GM03348 (cell line): Measurements from ENCODE around the gene RASGRF2.

Experiments used
- DNase-seq: peaks from one replicate; pipeline ENCODE4 v3.0.0; 2012; ENCODE audit warnings: low spot score

The RASGRF2 gene

DNA sequence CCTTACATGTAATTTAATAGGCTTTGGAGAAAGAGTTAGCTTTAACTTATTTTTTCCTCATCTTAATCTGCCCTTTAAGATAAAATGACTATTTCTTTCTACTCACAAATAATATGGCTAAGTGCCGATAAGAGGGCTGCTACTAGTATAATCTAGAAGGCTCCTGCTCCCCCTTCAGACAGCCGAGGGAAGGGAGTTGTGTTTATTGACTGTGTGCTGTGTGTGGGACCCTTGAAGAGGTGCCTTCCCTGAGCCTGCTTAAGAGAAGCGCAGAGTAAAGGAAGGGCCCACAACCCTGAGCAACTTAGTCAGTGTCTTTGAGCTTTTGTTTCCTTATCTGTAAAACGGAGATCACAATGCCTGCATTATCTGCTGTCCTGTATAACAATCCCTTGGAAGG is 244.9 kb downstream of the RASGRF2 start:
- no peak for DNase-seq

GRCh38 chr5:81207009-81207408 is 246.8 kb downstream of the RASGRF2 start:
- peak; percentile 27 for DNase-seq

- DNase-seq = no peak
These were observed 248.7 kb downstream of the RASGRF2 start for GRCh38 chr5:81208904-81209303.

GRCh38 chr5:81209386-81209785 is 249.2 kb downstream of the RASGRF2 start:
- DNase-seq = no peak

DNA sequence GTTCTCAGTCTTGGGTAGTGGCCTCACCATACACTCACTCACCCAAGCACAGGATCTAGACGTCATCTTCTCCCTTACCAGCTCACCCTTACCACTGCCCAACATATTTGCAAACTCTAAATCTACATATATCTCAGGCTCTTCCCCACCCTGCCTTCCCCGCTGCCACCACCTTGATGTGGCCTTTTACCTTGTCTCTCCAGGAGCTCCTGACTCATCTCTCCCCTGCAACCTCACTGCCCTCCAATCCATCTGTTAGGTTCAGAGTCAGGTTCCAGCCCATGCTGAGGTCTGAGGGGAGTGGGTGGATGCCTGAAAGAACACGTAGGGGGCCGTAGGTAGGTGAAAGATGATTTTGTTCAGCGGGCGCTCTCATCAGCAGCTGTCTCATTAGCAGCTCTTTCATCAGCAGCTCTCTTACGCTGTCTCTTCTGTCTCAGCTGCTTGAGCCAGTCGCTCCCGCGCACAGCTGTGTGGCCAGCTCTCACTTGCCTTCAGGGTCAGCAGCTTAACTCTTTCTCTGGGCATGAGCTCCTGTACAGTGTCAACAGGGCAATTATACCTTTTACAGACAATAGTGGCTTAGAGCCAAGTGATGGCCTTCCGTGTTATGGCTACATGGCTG is 249.8 kb downstream of the RASGRF2 start:
- no peak for DNase-seq

DNA sequence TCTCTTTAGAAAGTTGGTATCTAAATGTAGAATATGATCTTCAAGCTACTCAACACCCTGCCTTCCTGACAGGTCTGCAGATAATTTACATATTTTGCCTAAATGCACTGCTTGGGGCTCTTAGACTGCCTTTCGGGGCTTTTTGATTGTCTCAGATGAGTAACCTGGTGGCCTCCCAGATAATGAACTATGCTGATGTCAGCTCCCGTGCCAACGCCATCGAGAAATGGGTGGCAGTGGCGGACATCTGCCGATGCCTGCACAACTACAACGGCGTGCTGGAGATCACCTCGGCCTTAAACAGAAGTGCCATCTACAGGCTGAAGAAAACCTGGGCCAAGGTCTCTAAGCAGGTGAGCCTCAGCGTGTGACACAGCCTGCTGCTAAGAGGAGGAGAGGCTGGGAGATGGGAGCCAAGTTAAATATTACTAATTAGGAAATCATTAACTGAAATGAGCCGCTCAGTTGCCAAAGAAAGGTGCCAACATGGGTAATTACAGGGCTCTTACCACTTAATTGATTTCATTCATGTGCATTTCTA is 252.1 kb downstream of the RASGRF2 start:
- DNase-seq = no peak

DNA sequence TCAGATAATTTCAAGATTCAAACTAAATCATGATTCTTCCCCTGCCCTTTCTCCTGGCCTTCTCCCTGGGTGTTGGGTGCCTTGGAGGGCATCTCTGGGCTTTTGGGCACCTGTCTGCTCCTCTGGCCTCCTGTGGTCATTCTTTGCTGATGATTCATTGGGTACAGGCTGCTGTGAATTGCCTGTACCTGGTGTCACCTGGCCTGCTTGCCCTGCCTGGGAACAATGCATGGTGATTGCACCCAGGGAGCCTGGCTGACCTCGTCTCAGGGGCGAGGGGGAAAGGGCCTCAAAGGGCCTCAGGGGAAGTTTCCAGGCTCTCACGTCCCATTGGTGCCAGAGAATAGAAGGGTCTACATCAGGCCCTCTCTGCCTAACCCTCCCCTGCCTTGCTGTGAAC is 252.9 kb downstream of the RASGRF2 start:
- no peak for DNase-seq

- DNase-seq = no peak
These were observed 254.7 kb downstream of the RASGRF2 start for GRCh38 chr5:81214848-81215247.

DNA sequence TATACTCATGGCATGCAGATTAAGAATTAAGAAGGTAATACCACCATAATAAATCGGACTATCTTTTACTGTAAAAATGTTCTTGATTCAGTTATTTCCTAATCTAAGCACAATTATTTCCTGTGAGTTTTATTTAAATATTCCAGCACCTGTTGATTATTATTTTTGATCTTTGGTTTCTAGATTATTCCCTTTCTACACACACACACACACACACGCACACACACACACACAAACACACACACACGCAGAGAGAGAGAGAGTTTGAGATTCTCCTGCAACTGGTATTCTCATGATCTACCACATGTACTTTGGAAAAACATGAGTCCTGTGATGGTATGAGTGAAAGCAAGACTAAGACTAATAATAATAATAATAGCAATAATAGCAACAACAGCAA is 256.0 kb downstream of the RASGRF2 start:
- no peak for DNase-seq

GRCh38 chr5:81219389-81219788 is 259.2 kb downstream of the RASGRF2 start:
- DNase-seq = no peak

DNA sequence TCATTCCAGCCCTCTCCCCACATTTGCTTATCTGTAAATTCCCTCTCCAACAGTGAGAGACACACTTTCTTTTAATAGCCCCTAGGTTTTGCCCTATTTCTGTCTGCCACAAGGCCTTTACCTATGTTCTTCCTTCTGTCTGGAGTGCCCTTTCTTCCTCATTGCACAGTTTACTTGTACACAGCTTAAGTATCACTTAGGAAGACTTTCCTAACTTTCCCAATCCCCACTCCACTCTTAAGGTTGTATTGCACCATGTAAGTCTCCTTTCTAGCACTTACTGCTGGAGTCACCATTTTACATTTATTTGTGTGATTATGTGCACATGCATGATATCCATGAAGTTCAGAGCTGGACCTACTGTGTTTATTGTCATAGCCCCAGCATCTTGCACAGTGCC is 262.1 kb downstream of the RASGRF2 start:
- no peak for DNase-seq

DNA sequence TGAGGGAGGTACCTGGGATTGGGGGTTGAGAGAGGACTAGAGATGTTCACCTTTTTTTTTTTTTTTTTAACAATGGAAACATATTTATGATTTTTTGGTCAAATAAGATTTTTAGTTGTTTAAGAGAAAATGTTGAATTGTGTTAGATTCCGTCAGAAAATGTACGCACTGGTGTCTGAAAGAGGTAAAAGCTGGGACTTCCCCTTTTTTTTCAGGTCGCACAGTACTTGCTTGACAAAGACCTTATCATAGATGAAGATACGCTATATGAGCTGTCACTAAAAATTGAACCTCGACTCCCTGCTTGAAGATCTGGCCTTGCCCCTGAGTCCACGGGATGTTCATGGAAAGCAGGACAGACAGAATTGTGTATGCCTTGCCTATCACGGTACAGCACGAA is 265.3 kb downstream of the RASGRF2 start:
- no peak for DNase-seq

GRCh38 chr5:81226286-81226685 is 266.1 kb downstream of the RASGRF2 start:
- no peak for DNase-seq

GRCh38 chr5:81226949-81227348 is 266.8 kb downstream of the RASGRF2 start:
- DNase-seq = no peak

- DNase-seq = no peak
These were observed 267.9 kb downstream of the RASGRF2 start for GRCh38 chr5:81228084-81228483.

- no peak for DNase-seq
These were observed 270.3 kb downstream of the RASGRF2 start for GRCh38 chr5:81230416-81230815.

DNA sequence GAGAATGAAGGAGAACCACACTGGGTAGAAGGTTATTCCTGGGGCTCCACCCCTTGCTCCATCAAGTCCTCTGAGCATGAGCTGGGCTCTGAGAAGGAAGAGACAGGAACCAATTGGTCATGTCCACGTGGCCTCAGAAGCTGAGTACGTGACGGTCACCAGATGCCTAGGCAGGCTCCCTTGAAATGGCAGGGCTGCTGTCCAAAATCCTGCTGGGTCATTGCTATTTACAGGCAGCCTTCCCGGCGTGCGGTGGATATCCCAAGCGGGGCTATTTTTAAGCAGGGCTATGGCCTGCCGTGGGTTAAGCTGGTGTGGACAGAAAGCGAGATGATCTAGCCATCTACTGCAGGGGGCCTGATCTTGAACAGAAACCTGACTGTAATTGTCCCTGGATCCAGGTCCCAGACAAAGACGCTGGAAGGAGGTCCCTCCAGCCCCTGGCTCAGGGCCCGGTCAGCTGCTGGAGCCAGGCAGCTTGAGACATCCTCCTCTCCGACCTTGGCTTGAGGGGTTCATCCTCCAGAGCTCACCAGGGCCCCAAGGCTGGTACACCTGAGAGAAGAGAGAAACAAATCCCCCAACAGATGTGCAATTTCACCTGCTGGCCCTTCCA is 272.4 kb downstream of the RASGRF2 start:
- peak; percentile 23 for DNase-seq

- DNase-seq = peak; percentile 64
These were observed 273.0 kb downstream of the RASGRF2 start, which contains the start of gene CKMT2 for GRCh38 chr5:81233080-81233634. Gene CKMT2 (plus strand): TSS chr5:81233322. CDS start chr5:81251133, 17,811 bp downstream.

DNA sequence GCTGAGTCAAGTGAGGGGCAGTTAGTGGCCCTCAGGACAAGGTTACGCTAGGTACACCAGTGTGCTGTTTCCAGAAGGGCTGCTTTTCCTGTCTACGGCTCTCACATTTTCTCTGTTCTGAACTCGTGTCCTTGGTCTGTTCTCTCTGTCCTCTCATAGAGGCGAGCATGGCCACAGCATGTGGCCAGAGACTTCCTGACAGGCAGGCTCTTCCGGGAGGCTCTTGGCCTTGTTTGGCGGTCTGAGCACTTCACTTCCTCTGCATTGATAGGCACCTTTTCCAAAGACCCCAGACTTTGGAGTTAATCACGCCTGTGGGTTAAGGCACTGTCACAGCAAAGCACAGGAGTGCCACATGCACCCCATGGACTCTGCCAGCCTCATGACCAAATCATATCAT is 274.1 kb downstream of the RASGRF2 start:
- no peak for DNase-seq

DNA sequence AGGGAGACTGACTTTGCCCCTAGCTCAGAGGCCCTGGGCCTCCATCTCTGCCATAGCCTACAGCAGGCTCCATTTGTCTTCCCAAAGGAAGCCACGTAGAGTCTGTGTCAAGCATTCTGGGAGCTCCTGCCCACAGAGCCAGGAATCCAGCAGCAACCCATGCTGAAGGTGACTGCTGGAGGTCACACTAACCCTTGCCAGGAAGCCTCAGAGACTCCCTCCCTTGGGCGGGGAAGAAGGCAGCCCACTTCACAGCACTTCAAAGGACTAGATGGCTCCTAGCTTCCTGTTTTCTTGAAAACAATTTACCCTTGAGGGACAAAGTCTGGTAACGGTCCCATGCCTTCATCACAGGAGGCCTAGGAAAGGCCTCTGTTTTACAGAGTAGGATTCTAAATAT is 274.6 kb downstream of the RASGRF2 start:
- DNase-seq = no peak

DNA sequence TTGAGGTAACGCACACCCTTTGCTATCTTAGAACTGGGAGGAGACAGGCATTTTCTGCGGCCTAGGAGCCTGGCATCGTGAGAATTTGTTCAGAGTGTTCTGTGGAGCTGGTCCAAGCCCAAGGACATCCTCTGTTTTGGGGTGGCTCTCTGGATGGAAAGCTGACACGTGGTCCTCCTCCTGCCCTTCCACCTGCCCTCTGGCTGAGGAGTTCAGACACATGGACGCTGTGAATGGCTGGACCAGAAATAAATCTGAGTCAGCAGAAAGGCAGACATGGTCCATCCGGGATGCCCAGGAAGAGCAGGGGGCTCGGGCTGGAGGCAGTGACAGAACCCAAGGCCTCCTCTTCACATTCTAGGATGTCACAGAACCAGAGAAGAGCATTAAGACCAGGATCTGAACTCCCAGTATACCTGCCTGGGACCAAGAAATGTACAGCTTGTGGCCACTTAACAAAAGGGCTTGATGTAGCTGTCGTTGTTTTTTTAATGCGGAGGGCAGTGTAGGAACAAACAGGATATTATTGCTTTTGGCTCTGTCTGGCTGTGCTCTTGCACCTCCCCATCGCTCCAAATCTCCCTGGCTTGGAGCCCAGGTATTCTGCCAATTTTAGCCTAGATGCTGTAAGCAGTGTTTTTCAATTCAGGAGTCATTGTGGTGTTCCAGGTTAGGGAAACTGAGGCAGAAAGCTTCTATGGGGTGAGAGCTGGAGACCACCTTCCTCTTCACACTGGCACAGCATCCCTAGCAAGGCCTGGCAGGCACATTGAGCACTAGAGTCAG is 275.3 kb downstream of the RASGRF2 start:
- no peak for DNase-seq

GRCh38 chr5:81238460-81238859 is 278.3 kb downstream of the RASGRF2 start:
- no peak for DNase-seq

GRCh38 chr5:81239613-81240012 is 279.4 kb downstream of the RASGRF2 start:
- DNase-seq = no peak
